ENCODE data around the gene NID2. TPM values are rescaled to one million over a fixed set of nuclear protein-coding genes. Genes with fewer than 3 reads are reported as not detected.

NID2 gene
- total and polyA plus RNA-seq, 9 of the 15 experiments (the other 6 are each of a cell fraction or from before 2014, with no cell fraction given): 0.04 to 0.45 (median 0.16) TPM; not detected in 3

- no peaks in the 10 kb centered on the region for H3K9me1 ChIP-seq (ENCODE audit: control insufficient read depth, insufficient read depth, low read length)
- CTCF ChIA-PET (ENCODE audit: low intra/inter-chr PET ratio): no interaction called here
- no peak overlapping the region for H3K9ac ChIP-seq (ENCODE audit: insufficient read depth in 1 of 2, low read depth in 2 of 2, low read length in 2 of 2)
- H2AFZ ChIP-seq (ENCODE audit: low read depth, low read length): no peak overlapping the region
- BruUV-seq (replicated peaks): no TSS peak
- FAIRE-seq (no peak), DNase-seq (ENCODE audit: extremely low read depth in 1 of 4, low spot score in 3 of 4) (no peak), ATAC-seq (0 out of 3 replicates have a peak, but pooled peaks have one; percentile 40)
- H3K27ac ChIP-seq (ENCODE audit: extremely low read depth, low read depth, low read length): no peak overlapping the region
- no peaks in the 10 kb centered on the region for H3K79me2 ChIP-seq (ENCODE audit: control insufficient read depth, insufficient read depth, low read length)
- no peaks in the 10 kb centered on the region for H3K36me3 ChIP-seq (ENCODE audit: control insufficient read depth, insufficient read depth, low read length)
- no peaks in the 10 kb centered on the region for H4K20me1 ChIP-seq (replicated peaks; ENCODE audit: control insufficient read depth, insufficient read depth, low read length)
- H3K4me1 ChIP-seq (replicated peaks in 1 of 2; ENCODE audit: control insufficient read depth in 2 of 2, insufficient read depth in 2 of 2, low read length in 2 of 2): peaks cover 0 to 10% of the 10 kb centered on the region in 2 experiments; a peak in 2 of 5 replicates
- H3K27me3 ChIP-seq (ENCODE audit: control insufficient read depth in 2 of 2, insufficient read depth in 2 of 2, low read length in 2 of 2): peaks cover 3 to 27% of the 10 kb centered on the region in 2 experiments; a peak in 3 of 5 replicates
- no peak for TF ChIP-seq CBX1 (IDR thresholded peaks at IDR 0.05; ENCODE audit: low read depth)
- TF ChIP-seq NR2F6 (CRISPR knock-in tag; IDR thresholded peaks at IDR 0.05): no peak
- no peak for TF ChIP-seq NFIC (IDR thresholded peaks at IDR 0.05)
- peak; percentile 20; the same call in 1 of the 2 replicates for TF ChIP-seq EGR1 (conservative IDR thresholded peaks at IDR 0.05)
- TF ChIP-seq, protein P1, sequence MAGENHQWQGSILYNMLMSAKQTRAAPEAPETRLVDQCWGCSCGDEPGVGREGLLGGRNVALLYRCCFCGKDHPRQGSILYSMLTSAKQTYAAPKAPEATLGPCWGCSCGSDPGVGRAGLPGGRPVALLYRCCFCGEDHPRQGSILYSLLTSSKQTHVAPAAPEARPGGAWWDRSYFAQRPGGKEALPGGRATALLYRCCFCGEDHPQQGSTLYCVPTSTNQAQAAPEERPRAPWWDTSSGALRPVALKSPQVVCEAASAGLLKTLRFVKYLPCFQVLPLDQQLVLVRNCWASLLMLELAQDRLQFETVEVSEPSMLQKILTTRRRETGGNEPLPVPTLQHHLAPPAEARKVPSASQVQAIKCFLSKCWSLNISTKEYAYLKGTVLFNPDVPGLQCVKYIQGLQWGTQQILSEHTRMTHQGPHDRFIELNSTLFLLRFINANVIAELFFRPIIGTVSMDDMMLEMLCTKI (IDR thresholded peaks at IDR 0.05; ENCODE audit: partially characterized antibody): no peak
- TF ChIP-seq LEF1 (IDR thresholded peaks at IDR 0.05): no peak
- TF ChIP-seq MXD1 (CRISPR knock-in tag; IDR thresholded peaks at IDR 0.05; ENCODE audit: borderline replicate concordance, poor library complexity, severe bottlenecking): no peak
- TF ChIP-seq, protein P2, sequence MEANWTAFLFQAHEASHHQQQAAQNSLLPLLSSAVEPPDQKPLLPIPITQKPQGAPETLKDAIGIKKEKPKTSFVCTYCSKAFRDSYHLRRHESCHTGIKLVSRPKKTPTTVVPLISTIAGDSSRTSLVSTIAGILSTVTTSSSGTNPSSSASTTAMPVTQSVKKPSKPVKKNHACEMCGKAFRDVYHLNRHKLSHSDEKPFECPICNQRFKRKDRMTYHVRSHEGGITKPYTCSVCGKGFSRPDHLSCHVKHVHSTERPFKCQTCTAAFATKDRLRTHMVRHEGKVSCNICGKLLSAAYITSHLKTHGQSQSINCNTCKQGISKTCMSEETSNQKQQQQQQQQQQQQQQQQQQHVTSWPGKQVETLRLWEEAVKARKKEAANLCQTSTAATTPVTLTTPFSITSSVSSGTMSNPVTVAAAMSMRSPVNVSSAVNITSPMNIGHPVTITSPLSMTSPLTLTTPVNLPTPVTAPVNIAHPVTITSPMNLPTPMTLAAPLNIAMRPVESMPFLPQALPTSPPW (CRISPR knock-in tag; IDR thresholded peaks at IDR 0.05): no peak
- H3K4me2 ChIP-seq (ENCODE audit: insufficient read depth, low read length): no peak overlapping the region
- intact Hi-C loops (cut with micrococcal nuclease) (no loop called here), in situ Hi-C loops (cut with MboI) (no loop called here)
- H3K4me3 ChIP-seq: no peak overlapping the region
- no peaks in the 10 kb centered on the region for H3K9me3 ChIP-seq (replicated peaks; ENCODE audit: control insufficient read depth, insufficient read depth, low read depth, low read length)
- POLR2A ChIA-PET: interaction anchor here (0.7 kb wide), 1 partner anchor 13 kb away, joined by 3 read pairs; no protein-coding TSS in a partner anchor
- WGBS (ENCODE audit: insufficient coverage, low coverage, missing lambda C conversion rate): 2% methylated on average over 28 of the region's 49 CpGs
Observed at GRCh38 chr14:52067873-52068614, 815 bp downstream of the NID2 start.

All from K562 (cell line).